Measurements from ENCODE around the gene TTLL11.

The TTLL11 gene

DNA sequence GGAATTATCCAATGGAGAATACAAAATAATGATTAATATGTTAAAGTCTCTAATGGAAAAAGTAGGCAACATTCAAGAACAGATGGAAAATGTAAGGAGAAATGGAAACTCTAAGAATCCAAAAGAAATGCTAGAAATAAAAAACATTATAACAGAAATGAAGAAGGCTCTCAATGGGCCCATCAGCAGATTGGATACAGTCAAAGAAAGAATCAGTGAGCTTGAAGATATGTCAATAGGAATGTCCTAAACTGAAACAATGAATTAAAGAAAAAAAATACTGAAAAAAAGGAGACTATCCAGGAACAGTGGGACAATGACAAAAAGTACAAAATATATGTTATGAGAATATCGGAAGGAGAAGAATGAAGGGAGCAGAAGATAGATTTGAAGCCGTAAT lies 248.5 kb downstream of the TTLL11 start:
- TF ChIP-seq, protein P1, sequence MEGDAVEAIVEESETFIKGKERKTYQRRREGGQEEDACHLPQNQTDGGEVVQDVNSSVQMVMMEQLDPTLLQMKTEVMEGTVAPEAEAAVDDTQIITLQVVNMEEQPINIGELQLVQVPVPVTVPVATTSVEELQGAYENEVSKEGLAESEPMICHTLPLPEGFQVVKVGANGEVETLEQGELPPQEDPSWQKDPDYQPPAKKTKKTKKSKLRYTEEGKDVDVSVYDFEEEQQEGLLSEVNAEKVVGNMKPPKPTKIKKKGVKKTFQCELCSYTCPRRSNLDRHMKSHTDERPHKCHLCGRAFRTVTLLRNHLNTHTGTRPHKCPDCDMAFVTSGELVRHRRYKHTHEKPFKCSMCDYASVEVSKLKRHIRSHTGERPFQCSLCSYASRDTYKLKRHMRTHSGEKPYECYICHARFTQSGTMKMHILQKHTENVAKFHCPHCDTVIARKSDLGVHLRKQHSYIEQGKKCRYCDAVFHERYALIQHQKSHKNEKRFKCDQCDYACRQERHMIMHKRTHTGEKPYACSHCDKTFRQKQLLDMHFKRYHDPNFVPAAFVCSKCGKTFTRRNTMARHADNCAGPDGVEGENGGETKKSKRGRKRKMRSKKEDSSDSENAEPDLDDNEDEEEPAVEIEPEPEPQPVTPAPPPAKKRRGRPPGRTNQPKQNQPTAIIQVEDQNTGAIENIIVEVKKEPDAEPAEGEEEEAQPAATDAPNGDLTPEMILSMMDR (conservative IDR thresholded peaks at IDR 0.05), result no peak
- no peak for TF ChIP-seq ZFX (IDR thresholded peaks at IDR 0.05)
- no peak overlapping the region for H3K27ac ChIP-seq

DNA sequence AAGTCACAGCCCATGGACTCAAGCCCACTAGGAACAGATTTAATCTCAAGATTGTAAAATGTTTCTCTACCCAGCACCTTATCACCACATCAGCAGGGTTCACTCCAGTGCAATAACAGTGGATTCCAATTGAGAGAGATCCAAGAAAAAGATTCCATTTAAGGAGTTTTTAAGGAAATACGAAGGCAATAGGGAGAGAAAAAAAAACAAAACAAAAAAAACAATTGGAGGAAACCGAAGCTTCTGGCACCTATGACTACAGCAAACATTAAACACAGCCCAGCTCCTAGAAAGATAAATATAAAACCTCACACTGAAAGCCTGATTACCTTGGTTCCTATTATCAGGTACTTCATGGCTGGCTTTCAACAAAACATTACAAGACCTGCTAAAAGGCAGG lies 249.0 kb downstream of the TTLL11 start:
- H3K27ac ChIP-seq, result no peak overlapping the region
- TF ChIP-seq, protein P1 (conservative IDR thresholded peaks at IDR 0.05), result no peak
- no peak for TF ChIP-seq ZFX (IDR thresholded peaks at IDR 0.05)

DNA sequence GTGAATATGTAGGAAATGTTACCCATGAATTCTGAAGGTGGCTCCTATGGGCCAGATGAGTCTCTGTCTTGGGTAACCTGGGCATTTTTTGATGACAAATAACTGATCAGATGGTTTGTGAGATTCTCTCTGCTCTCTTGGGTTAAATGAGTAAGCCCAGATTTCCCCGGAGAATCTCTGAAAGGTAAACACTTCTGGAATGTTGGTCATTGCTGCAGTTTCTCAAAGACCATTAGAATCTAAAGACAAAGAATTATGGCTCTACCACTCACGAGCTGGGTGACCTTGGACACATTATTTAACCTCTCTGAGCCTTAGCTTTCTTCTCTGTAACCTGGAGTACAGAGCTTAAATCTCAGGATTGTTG lies 250.5 kb downstream of the TTLL11 start:
- H3K27ac ChIP-seq, result no peak overlapping the region
- TF ChIP-seq, protein P1 (conservative IDR thresholded peaks at IDR 0.05), result no peak
- TF ChIP-seq ZFX (IDR thresholded peaks at IDR 0.05), result no peak

DNA sequence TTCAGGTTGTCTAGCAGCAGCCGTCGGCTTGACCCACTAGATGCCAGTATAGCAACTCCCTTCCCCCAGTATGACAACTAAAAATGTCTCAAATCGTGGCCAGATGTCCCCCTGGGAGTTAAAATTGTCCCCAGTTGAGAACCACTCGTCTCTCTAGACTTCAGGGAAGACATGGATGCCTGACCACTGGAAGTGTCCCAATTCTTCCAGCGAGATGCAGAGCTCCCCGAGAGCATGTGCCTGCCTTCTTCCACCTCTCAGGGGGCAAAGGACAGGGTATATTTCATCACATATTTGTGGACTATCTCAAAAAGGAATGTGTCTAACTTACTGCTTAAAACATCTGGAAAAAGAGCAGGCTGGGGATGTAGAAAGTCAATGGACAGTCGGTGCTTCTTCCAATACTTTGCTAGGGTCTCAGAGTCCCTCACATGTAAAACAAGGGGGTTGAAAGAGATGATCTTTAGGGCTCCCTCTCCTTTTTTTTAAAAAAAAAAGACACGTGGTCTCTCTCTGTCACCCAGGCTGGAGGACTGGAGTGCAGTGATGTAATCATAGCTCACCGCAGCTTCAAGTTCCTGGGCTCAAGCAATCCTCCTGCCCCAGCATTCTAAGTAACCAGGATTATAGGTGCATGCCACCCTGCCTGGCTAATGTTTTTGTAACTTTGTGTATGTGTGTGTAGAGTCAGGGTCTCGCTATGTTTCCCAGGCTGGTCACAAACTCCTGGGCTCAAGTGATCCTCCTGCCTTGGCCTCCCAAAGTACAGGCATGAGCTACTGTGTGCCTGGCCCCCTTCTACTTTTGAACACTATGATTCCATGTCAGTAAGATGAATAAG lies 251.1 kb downstream of the TTLL11 start:
- TF ChIP-seq, protein P1 (conservative IDR thresholded peaks at IDR 0.05), result no peak
- no peak for TF ChIP-seq ZFX (IDR thresholded peaks at IDR 0.05)
- no peak overlapping the region for H3K27ac ChIP-seq

DNA sequence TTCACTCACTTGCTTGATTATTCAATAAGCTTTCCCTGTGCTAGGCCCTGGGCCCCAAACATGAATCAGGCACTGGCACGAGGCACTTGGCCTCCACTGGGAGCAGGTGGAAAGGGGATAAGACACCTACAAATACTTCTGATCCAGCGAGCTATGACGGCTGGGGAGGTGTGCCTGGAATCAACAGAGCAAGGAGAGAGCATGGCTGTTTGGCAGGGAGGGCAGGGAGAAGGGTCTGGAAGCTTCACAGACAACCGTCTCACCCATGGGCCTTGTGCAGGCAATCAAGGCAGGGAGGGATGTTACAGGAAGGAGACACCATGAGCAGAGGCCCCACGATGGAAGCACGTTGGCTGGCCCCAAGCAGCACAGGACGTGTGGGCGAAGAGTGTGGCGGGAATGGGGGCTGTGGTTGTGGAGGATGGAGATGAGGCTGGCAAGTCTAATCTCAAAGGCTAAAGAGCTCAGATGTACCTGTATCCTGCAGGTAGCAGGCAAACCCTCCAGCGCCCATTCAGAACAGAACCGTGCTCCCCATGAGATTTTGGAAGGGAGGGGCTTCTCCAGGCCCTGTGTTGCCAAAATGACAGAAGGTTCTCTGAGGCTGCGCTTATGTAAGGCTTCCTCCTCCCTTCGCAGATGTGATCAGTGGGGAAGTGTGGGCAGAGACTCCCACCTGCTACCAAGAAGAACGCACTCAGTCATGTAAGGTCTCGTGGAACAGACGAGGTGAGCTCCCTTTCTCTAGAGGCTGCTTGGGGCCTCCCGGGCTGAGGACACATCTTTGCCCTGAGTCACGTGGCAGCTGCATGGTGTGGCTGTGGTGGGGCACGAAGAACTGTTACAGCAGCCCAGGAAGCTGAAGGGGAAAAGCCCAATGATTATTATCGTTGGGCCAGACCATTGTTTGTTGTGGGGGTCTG lies 252.0 kb downstream of the TTLL11 start:
- TF ChIP-seq, protein P1 (conservative IDR thresholded peaks at IDR 0.05), result no peak
- TF ChIP-seq ZFX (IDR thresholded peaks at IDR 0.05), result no peak
- H3K27ac ChIP-seq, result no peak overlapping the region

DNA sequence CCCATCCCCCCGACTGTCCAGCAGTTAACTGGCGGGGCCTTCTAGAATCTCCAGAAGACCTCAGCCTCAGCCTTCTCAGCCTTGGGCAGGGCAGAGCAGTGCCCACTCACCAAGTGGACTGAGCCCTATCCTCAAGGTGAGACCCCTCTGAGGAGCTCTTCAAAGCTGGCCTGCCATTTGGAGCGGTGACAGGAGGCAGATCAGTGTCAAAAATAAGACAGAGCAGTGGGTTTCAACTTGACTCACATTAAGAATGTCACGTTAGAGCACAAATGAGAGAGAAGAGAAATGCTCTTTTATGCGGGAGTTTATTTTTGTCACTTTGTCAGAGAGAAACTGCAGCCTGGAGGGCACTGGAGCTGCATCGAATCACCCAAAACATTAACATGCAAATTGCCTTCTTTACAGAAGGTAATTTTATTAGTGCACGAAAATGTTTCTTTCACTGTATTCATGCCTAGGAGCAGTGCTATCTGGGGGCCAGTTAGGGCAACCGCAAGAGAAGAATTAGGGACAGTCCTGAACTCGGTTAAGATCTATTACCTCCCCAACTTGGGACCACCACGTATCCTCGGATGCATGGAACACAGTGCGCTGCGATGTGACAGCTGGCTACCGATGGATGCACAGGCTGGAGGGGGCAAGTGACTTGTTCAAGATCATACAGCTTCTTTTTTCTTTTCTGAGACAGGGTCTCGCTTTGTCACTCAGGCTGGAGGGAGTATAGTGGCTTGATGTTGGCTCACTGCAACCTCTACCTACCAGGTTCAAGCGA lies 253.2 kb downstream of the TTLL11 start:
- no peak for TF ChIP-seq ZFX (IDR thresholded peaks at IDR 0.05)
- TF ChIP-seq, protein P1 (conservative IDR thresholded peaks at IDR 0.05), result no peak
- H3K27ac ChIP-seq, result no peak overlapping the region

Data from C4-2B (cell line).